GM19025 (cell line): ENCODE results near the gene ZNF346.

Experiments
- ATAC-seq: cut with Tn5 transposase; IDR thresholded peaks from one replicate; pipeline ENCODE4 v1.9.1; 2021; ENCODE audit warnings: mild to moderate bottlenecking, low read depth, moderate library complexity; ENCODE audit not compliant: unreplicated experiment

Gene ZNF346

GRCh38 chr5:177111720-177112394, 89.4 kb downstream of the ZNF346 start:
- ATAC-seq = no peak

GRCh38 chr5:177112589-177113220, 90.2 kb downstream of the ZNF346 start:
- no peak for ATAC-seq

DNA sequence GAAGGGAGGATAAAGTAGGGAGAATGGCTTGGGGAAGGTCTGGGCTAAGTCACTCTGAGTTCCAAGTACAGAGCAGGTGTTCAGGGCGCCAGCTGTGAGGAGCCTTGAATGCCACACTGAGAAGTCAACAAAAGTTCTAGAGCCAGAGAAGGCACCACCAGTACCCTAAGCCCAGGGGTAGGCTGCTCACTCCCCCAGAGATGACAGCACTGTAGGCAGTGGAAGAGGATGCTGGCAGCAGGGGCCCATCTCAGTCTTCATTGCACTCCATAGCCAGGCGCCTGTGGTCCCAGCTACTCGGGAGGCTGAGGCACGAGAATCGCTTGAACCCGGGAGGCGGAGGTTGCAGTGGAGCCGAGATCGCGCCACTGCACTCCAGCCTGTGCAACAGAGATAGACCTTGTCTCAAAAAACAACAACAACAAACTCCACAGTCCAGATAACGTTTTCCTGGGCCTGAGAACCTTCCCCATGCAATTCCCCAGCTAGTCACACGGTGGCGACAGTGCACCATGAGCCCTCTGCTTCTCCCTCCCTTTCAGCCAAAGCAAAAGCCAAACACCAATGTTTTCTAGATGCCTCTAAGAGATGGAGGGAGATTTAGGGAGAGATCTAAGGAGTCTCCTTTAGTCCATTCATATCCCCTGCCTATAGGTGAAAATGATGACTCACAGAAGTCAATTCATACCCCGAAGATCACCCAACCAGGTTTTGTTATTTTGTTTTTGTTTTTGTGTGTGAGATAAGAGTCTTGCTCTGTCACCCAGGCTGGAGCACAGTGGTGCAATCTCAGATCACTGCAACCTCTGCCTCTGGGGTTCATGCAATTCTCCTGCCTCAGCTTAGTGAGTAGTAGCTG, 91.3 kb downstream of the ZNF346 start:
- ATAC-seq = no peak

- ATAC-seq = no peak
These were observed 94.3 kb downstream of the ZNF346 start for GRCh38 chr5:177116631-177117373.

GRCh38 chr5:177117441-177118045, 95.0 kb downstream of the ZNF346 start:
- ATAC-seq = no peak

- no peak for ATAC-seq
These were observed 100.1 kb downstream of the ZNF346 start for GRCh38 chr5:177122566-177122965.

- no peak for ATAC-seq
These were observed 101.4 kb downstream of the ZNF346 start for GRCh38 chr5:177123789-177124485.

DNA sequence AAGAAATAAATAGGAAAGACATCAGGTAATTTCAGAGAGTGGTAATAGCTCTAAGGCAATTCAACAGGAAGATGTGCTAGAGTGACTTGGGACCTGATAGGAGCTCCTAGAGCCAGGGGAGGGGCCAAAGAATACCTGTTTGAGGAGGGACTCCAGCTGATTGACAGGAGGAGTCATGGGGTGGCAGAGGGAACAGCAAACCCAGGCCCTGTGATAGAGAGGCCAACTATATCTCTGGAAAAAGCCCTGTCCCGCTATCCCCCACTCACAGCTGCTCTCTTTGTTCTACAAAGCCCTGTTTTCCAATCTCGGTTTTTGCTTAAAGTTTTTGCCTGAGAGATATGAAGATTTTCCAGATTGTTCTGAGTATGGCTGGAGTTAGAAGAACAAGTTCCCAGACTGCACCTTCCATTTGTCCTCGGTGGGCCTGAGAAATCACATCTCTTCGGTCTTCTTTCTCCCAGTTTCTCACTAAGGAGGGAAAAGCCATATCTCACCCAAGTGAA, 102.0 kb downstream of the ZNF346 start:
- ATAC-seq = no peak

GRCh38 chr5:177126771-177127170, 104.3 kb downstream of the ZNF346 start:
- no peak for ATAC-seq

DNA sequence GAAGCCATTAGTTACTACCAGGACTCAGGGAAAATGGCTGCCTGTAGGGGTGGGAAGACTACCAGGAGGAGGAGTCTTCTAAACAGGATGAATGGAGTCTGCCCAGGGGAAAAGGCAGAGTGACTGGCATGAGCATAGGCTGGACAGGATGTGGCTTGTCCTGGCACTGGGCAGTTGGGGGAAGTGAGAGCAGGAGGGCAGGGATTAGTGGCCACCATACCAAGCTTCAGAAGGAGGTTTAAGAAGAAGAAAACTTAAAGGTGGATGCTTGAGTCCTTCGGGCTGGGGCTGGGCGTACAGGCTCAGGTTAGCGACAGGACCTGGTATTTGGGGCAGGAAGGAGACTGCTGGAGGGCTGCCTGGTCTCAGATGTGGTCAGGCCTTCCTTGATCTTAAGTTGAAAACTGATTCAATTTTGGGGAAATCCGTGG, 106.1 kb downstream of the ZNF346 start:
- ATAC-seq = no peak

GRCh38 chr5:177130211-177131018, 107.9 kb downstream of the ZNF346 start:
- no peak for ATAC-seq
